WTC11 (cell line): ENCODE measurements around the gene ZNF212. TPM values are rescaled to one million over a fixed set of nuclear protein-coding genes. Genes with fewer than 3 reads are reported as not detected.

Experiments used
- ATAC-seq: fragments of 200-7000 bp; cut with Tn5 transposase; 2 replicates; pipeline ENCODE4 v1.10.0; 2021; ENCODE audit warnings: mild to moderate bottlenecking, moderate library complexity
- CTCF ChIA-PET: fragments of 300-600 bp; sonication (Branson Sonifier 250); formaldehyde crosslinking; loops from one replicate; lab custom pipeline; 2021; ENCODE audit warnings: antibody characterized with exemption; lab: Charles Lee
- POLR2A ChIA-PET: fragments of 350-600 bp; sonication (Branson Sonifier 250); formaldehyde crosslinking; loops from one replicate; lab custom pipeline; 2021; ENCODE audit warnings: antibody characterized with exemption; lab: Charles Lee
- DNase-seq: peaks from one replicate; pipeline ENCODE4 v3.0.0; 2021; ENCODE audit warnings: low spot score
- H3K27ac Mint-ChIP-seq: 2 replicates; pipeline ENCODE4 v1.8.0; 2021; ENCODE audit warnings: mixed read lengths
- H3K27me3 Mint-ChIP-seq: 2 replicates; pipeline ENCODE4 v1.8.0; 2021; ENCODE audit warnings: low read depth, mild to moderate bottlenecking, moderate library complexity, mixed read lengths
- H3K36me3 Mint-ChIP-seq: 2 replicates; pipeline ENCODE4 v1.8.0; 2021; ENCODE audit warnings: mixed read lengths
- H3K4me1 Mint-ChIP-seq: 2 replicates; pipeline ENCODE4 v1.8.0; 2022; ENCODE audit warnings: mixed read lengths
- H3K4me3 Mint-ChIP-seq: 2 replicates; pipeline ENCODE4 v1.8.0; 2021; ENCODE audit warnings: mild to moderate bottlenecking, moderate library complexity, mixed read lengths
- H3K9me3 Mint-ChIP-seq: 2 replicates; pipeline ENCODE4 v1.8.0; 2021; ENCODE audit warnings: mixed read lengths
- AFF4 ChIP-seq: sonication (generic); formaldehyde crosslinking; IDR thresholded peaks from 2 replicates; pipeline ENCODE4 v1.8.1; 2023; ENCODE audit warnings: mild to moderate bottlenecking, missing genetic modification reagents, borderline replicate concordance
- ARID4B ChIP-seq: sonication (generic); formaldehyde crosslinking; IDR thresholded peaks from 2 replicates; pipeline ENCODE4 v1.8.0; 2023; ENCODE audit warnings: missing genetic modification reagents, mild to moderate bottlenecking, borderline replicate concordance
- ATF1 ChIP-seq: sonication (generic); formaldehyde crosslinking; IDR thresholded peaks from 2 replicates; pipeline ENCODE4 v1.8.1; 2023; ENCODE audit warnings: mild to moderate bottlenecking, moderate library complexity, missing genetic modification reagents
- CBFB ChIP-seq: sonication (generic); formaldehyde crosslinking; IDR thresholded peaks from 2 replicates; pipeline ENCODE4 v1.8.1; 2022; ENCODE audit warnings: mild to moderate bottlenecking, low read depth, missing genetic modification reagents
- CDX4 ChIP-seq: fragments of 250-450 bp; sonication (Bioruptor Pico); IDR thresholded peaks from 2 replicates; pipeline ENCODE4 v1.9.0; 2021; ENCODE audit warnings: moderate library complexity, mild to moderate bottlenecking, inconsistent platforms, borderline replicate concordance
- E2F5 ChIP-seq: sonication (generic); formaldehyde crosslinking; IDR thresholded peaks from 2 replicates; pipeline ENCODE4 v1.8.1; 2022; ENCODE audit warnings: mild to moderate bottlenecking, moderate library complexity, missing genetic modification reagents
- ERG ChIP-seq: fragments of 250-450 bp; sonication (Bioruptor Pico); IDR thresholded peaks from 2 replicates; pipeline ENCODE4 v1.8.0; 2021; ENCODE audit warnings: mild to moderate bottlenecking
- HMGXB4 ChIP-seq: sonication (generic); formaldehyde crosslinking; IDR thresholded peaks from 2 replicates; pipeline ENCODE4 v1.8.1; 2023; ENCODE audit warnings: mild to moderate bottlenecking, moderate library complexity, missing genetic modification reagents
- JUN ChIP-seq: sonication (generic); formaldehyde crosslinking; IDR thresholded peaks from 2 replicates; pipeline ENCODE4 v1.8.0; 2023; ENCODE audit warnings: mild to moderate bottlenecking, missing genetic modification reagents
- NFATC4 ChIP-seq: fragments of 250-450 bp; sonication (Bioruptor Pico); IDR thresholded peaks from 2 replicates; pipeline ENCODE4 v1.9.0; 2021; ENCODE audit warnings: mild to moderate bottlenecking
- NFYB ChIP-seq: sonication (generic); formaldehyde crosslinking; conservative IDR thresholded peaks from 2 replicates; pipeline ENCODE4 v1.8.0; 2022; ENCODE audit warnings: low read depth, missing genetic modification reagents
- PRRX2 ChIP-seq: fragments of 250-450 bp; sonication (Bioruptor Pico); IDR thresholded peaks from 2 replicates; pipeline ENCODE4 v1.8.0; 2021; ENCODE audit warnings: mild to moderate bottlenecking
- STAT6 ChIP-seq: sonication (generic); formaldehyde crosslinking; conservative IDR thresholded peaks from 2 replicates; pipeline ENCODE4 v1.8.1; 2023; ENCODE audit warnings: mild to moderate bottlenecking, low read depth, missing genetic modification reagents, moderate library complexity
- TEAD1 ChIP-seq: sonication (generic); formaldehyde crosslinking; IDR thresholded peaks from 2 replicates; pipeline ENCODE4 v1.8.0; 2022; ENCODE audit warnings: mild to moderate bottlenecking, missing genetic modification reagents
- ZBTB43 ChIP-seq: sonication (generic); formaldehyde crosslinking; IDR thresholded peaks from 2 replicates; pipeline ENCODE4 v1.8.1; 2023; ENCODE audit warnings: mild to moderate bottlenecking, missing genetic modification reagents
- ZNF317 ChIP-seq: sonication (generic); formaldehyde crosslinking; IDR thresholded peaks from 2 replicates; pipeline ENCODE4 v1.8.1; 2023; ENCODE audit warnings: low read depth, mild to moderate bottlenecking, moderate library complexity, missing genetic modification reagents, borderline replicate concordance
- total RNA-seq: library from RNA; stranded (reverse); gene quantifications from 3 replicates; pipeline ENCODE4 v1.2.3, GENCODE V29; 2021

ZNF212 gene
- total RNA-seq, 1 experiment from 2014 or later = 23.0 TPM

- TF ChIP-seq HMGXB4 (CRISPR knock-in tag) (no peak), NFYB (CRISPR knock-in tag) (no peak), ZNF317 (CRISPR knock-in tag) (no peak), NFATC4 (no peak), ZBTB43 (CRISPR knock-in tag) (no peak), ARID4B (no peak)
Measured at GRCh38 chr7:149287622-149288021, 48.2 kb downstream of the ZNF212 start (continued).

GRCh38 chr7:149289262-149289661 lies 49.8 kb downstream of the ZNF212 start:
- TF ChIP-seq TEAD1 (no peak), E2F5 (CRISPR knock-in tag) (no peak), ERG (CRISPR knock-in tag) (no peak), JUN (no peak), ATF1 (no peak), AFF4 (CRISPR knock-in tag) (no peak), PRRX2 (CRISPR knock-in tag) (no peak), CBFB (CRISPR knock-in tag) (no peak), CDX4 (CRISPR knock-in tag) (no peak), STAT6 (no peak)
- ChIA-PET POLR2A (no interaction called here), CTCF (interaction anchor here (0.5 kb wide), 1 partner anchor 38 kb away, joined by 8 read pairs; no protein-coding TSS in a partner anchor)
- H3K9me3 Mint-ChIP-seq = no peaks in the 10 kb centered on the region
- DNase-seq = no peak
- peaks cover 14% of the 10 kb centered on the region for H3K4me1 Mint-ChIP-seq
- peaks cover 19% of the 10 kb centered on the region for H3K27me3 Mint-ChIP-seq
- peaks cover 10% of the 10 kb centered on the region for H3K36me3 Mint-ChIP-seq
- ATAC-seq = no peak
- no peak overlapping the region for H3K4me3 Mint-ChIP-seq
- no peak overlapping the region for H3K27ac Mint-ChIP-seq
